Tibial artery (tissue), 4 donors: Measurements from ENCODE around the gene NTM.

Experiments used
- DNase-seq, 2 donors: peaks; one replicate each; pipeline ENCODE4 v3.0.0-alpha.2; 2019
- H3K27ac ChIP-seq, 2 donors: fragments of 200-600 bp; sonication (generic) in 1 of 2; 1 replicate in 1 of 2; 2 replicates in 1 of 2; pipeline ENCODE4 v1.5.1; 2018 to 2019; ENCODE audit warnings: mild to moderate bottlenecking in 1 of 2
- H3K27me3 ChIP-seq, 2 donors: fragments of 200-600 bp; sonication (generic) in 1 of 2; one replicate each; pipeline versions ENCODE4 v1.5.1 to v1.6.0; 2016 to 2019
- H3K36me3 ChIP-seq, 3 donors: fragments of 200-600 bp; sonication (generic) in 2 of 3; one replicate each; pipeline ENCODE4 v1.5.1; 2016 to 2019; ENCODE audit warnings: mild to moderate bottlenecking in 2 of 3
- H3K4me1 ChIP-seq, 4 donors: fragments of 200-600 bp; sonication (generic) in 2 of 4; 1 replicate in 3 of 4; 2 replicates in 1 of 4; pipeline ENCODE4 v1.5.1; 2016 to 2019
- H3K4me3 ChIP-seq, 2 donors: fragments of 200-600 bp; sonication (generic) in 1 of 2; 1 replicate in 1 of 2; 2 replicates in 1 of 2; pipeline ENCODE4 v1.5.1; 2018 to 2019; ENCODE audit warnings: mild to moderate bottlenecking in 2 of 2
- H3K9me3 ChIP-seq, 3 donors: fragments of 200-600 bp; sonication (generic) in 1 of 3; one replicate each; pipeline ENCODE4 v1.5.1; 2016 to 2019
- CTCF ChIP-seq, 2 experiments: fragments of 200-600 bp in 1 of 2; fragments of 450-650 bp in 1 of 2; IDR thresholded peaks; one replicate each; pipeline ENCODE4 v1.5.1; 2017 to 2019; ENCODE audit warnings: antibody characterized with exemption in 2 of 2, mild to moderate bottlenecking in 1 of 2, moderate library complexity in 1 of 2
- intact Hi-C: fragments of 100-400 bp; cut with DNase I; formaldehyde crosslinking; loops from one replicate; pipeline ENCODE4 v1.15.0; 2023; ENCODE audit warnings: low total_unique reads

The NTM gene

GRCh38 chr11:131866535-131867400 is 496.4 kb downstream of the NTM start:
- DNase-seq, result no peak
- H3K27me3 ChIP-seq, result no peaks in the 10 kb centered on the region
- H3K4me3 ChIP-seq, result no peak overlapping the region
- H3K4me1 ChIP-seq, result no peaks in the 10 kb centered on the region
- TF ChIP-seq CTCF (IDR thresholded peaks at IDR 0.05), result no peak
- no peaks in the 10 kb centered on the region for H3K36me3 ChIP-seq
- no peaks in the 10 kb centered on the region for H3K9me3 ChIP-seq
- intact Hi-C loops, result no loop called here
- no peak overlapping the region for H3K27ac ChIP-seq

GRCh38 chr11:131867457-131868257 is 497.2 kb downstream of the NTM start:
- Histone ChIP-seq H3K27ac (no peak overlapping the region), H3K9me3 (no peaks in the 10 kb centered on the region), H3K36me3 (no peaks in the 10 kb centered on the region), H3K4me1 (no peaks in the 10 kb centered on the region), H3K27me3 (no peaks in the 10 kb centered on the region), H3K4me3 (no peak overlapping the region)
- peak; percentile 36 for TF ChIP-seq CTCF (IDR thresholded peaks at IDR 0.05)
- intact Hi-C loops, result no loop called here
- peak; percentile 72 to 73 for DNase-seq

GRCh38 chr11:131868629-131869507 is 498.5 kb downstream of the NTM start:
- Histone ChIP-seq H3K27me3 (no peaks in the 10 kb centered on the region), H3K9me3 (no peaks in the 10 kb centered on the region), H3K27ac (no peak overlapping the region), H3K4me1 (no peaks in the 10 kb centered on the region), H3K36me3 (no peaks in the 10 kb centered on the region), H3K4me3 (no peak overlapping the region)
- no peak for DNase-seq
- intact Hi-C loops, result no loop called here
- no peak for TF ChIP-seq CTCF (IDR thresholded peaks at IDR 0.05)

- H3K27me3 ChIP-seq, result no peaks in the 10 kb centered on the region
- H3K9me3 ChIP-seq, result no peaks in the 10 kb centered on the region
- H3K4me3 ChIP-seq, result no peak overlapping the region
- intact Hi-C loops, result no loop called here
- DNase-seq, result no peak
- H3K4me1 ChIP-seq, result no peaks in the 10 kb centered on the region
- H3K27ac ChIP-seq, result no peak overlapping the region
- no peak for TF ChIP-seq CTCF (IDR thresholded peaks at IDR 0.05)
- no peaks in the 10 kb centered on the region for H3K36me3 ChIP-seq
Measured at GRCh38 chr11:131870305-131870704, 499.9 kb downstream of the NTM start.

- H3K27ac ChIP-seq, result no peak overlapping the region
- H3K27me3 ChIP-seq, result no peaks in the 10 kb centered on the region
- no peak for TF ChIP-seq CTCF (IDR thresholded peaks at IDR 0.05)
- intact Hi-C loops, result no loop called here
- H3K4me3 ChIP-seq, result no peak overlapping the region
- no peaks in the 10 kb centered on the region for H3K9me3 ChIP-seq
- no peaks in the 10 kb centered on the region for H3K4me1 ChIP-seq
- DNase-seq, result no peak
- no peaks in the 10 kb centered on the region for H3K36me3 ChIP-seq
Measured at GRCh38 chr11:131871006-131871405, 500.6 kb downstream of the NTM start.
